Loucy (cell line): ENCODE results near the gene CLDND2.

Experiments
- EZH2phosphoT487 ChIP-seq: fragments of 200-600 bp; IDR thresholded peaks from 2 replicates; pipeline ENCODE4 v1.6.1; 2018; ENCODE audit warnings: antibody characterized with exemption, mild to moderate bottlenecking, moderate library complexity, borderline replicate concordance
- TF ChIP-seq, protein P1 (sequence below): fragments of 200-600 bp; sonication (generic); conservative IDR thresholded peaks from 2 replicates; pipeline ENCODE4 v1.5.1; 2014; ENCODE audit warnings: mild to moderate bottlenecking, antibody characterized with exemption, low read length

- TF ChIP-seq, protein P1, sequence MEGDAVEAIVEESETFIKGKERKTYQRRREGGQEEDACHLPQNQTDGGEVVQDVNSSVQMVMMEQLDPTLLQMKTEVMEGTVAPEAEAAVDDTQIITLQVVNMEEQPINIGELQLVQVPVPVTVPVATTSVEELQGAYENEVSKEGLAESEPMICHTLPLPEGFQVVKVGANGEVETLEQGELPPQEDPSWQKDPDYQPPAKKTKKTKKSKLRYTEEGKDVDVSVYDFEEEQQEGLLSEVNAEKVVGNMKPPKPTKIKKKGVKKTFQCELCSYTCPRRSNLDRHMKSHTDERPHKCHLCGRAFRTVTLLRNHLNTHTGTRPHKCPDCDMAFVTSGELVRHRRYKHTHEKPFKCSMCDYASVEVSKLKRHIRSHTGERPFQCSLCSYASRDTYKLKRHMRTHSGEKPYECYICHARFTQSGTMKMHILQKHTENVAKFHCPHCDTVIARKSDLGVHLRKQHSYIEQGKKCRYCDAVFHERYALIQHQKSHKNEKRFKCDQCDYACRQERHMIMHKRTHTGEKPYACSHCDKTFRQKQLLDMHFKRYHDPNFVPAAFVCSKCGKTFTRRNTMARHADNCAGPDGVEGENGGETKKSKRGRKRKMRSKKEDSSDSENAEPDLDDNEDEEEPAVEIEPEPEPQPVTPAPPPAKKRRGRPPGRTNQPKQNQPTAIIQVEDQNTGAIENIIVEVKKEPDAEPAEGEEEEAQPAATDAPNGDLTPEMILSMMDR, result no peak
- no peak for TF ChIP-seq EZH2phosphoT487
Observed at GRCh38 chr19:51347209-51347928, 21.4 kb downstream of the CLDND2 start.
